Breast epithelium (tissue), 3 donors: ENCODE data around the gene PAN3.

Experiments
- POLR2A ChIP-seq: fragments of 450-650 bp; IDR thresholded peaks from one replicate; pipeline ENCODE4 v1.6.1; 2016; ENCODE audit warnings: antibody characterized with exemption, mild to moderate bottlenecking, moderate library complexity
- TF ChIP-seq, protein P1 (sequence below), 3 donors: fragments of 450-650 bp; IDR thresholded peaks; one replicate each; pipeline ENCODE4 v1.5.1; 2016 to 2017; ENCODE audit warnings: antibody characterized with exemption in 3 of 3, mild to moderate bottlenecking in 3 of 3, moderate library complexity in 3 of 3

DNA sequence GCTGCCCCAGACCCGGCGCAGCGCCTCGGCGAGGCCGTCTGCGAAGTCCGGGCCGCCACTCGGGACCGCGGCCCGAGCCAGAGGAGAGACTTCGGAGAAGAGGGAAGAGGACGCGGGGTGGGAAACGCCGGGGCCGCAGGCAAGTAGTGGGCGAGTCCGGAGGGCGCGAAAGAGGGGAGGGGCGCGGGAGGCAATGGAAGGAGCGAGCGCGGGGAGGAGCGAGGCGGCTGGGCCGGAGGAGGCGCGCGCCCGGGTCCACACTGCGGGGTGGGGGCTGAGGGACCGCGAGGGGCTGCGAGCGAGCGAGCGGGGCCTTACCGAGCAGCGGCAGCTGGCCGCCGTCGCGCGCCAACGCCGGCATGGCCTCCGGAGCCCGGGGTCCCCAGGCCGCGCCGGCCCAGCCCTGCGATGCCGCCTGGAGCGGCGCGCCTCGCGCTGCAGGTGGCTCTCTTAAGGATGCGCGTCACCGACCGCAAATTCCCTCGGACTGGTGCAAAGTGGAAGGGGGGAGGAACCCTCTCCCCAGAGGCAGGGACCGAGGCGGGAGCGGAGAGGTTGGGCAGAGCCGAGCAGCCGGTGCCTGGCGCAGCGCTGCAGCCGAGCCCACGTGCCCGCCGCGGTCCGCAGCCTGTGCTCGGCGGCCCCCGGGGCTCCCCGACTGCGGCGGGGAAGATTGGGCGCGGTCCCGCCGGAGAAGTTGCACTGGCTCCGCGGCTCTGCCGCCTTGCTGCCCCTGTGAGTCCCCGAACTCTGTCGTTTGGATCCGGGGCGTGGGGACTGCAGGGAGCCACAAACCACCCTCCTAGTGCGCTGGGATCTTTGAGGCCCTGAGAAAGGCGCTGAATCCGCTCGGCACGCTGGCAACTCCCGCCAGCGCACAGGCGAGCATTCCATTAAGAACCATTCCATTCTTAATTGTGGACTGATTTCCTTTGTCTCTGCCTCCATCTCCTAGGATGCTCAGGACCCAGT, 37.9 kb upstream of the PAN3 start, which contains the start of gene FLT3:
- TF ChIP-seq, protein P1, sequence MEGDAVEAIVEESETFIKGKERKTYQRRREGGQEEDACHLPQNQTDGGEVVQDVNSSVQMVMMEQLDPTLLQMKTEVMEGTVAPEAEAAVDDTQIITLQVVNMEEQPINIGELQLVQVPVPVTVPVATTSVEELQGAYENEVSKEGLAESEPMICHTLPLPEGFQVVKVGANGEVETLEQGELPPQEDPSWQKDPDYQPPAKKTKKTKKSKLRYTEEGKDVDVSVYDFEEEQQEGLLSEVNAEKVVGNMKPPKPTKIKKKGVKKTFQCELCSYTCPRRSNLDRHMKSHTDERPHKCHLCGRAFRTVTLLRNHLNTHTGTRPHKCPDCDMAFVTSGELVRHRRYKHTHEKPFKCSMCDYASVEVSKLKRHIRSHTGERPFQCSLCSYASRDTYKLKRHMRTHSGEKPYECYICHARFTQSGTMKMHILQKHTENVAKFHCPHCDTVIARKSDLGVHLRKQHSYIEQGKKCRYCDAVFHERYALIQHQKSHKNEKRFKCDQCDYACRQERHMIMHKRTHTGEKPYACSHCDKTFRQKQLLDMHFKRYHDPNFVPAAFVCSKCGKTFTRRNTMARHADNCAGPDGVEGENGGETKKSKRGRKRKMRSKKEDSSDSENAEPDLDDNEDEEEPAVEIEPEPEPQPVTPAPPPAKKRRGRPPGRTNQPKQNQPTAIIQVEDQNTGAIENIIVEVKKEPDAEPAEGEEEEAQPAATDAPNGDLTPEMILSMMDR (IDR thresholded peaks at IDR 0.05) = no peak
- no peak for TF ChIP-seq POLR2A
